Measurements from ENCODE around the gene ADPRHL1.

- TF ChIP-seq JUND (IDR thresholded peaks at IDR 0.05) (no peak), YY1 (IDR thresholded peaks at IDR 0.05) (no peak), RAD21 (IDR thresholded peaks at IDR 0.05) (no peak), CTCF (IDR thresholded peaks at IDR 0.05; ENCODE audit: low read depth, low read length, missing input control) (no peak), GABPA (IDR thresholded peaks at IDR 0.05 in 1 of 2, conservative IDR thresholded peaks at IDR 0.05 in 1 of 2) (no peak)
These were observed 79.3 kb downstream of the ADPRHL1 start for GRCh38 chr13:113373811-113374485.
